Measurements from ENCODE around the gene BSG. TPM values are rescaled to one million over a fixed set of nuclear protein-coding genes. Genes with fewer than 3 reads are reported as not detected.

The BSG gene
- total and polyA plus RNA-seq, 9 of the 15 experiments (the other 6 are each of a cell fraction or from before 2014, with no cell fraction given) = 4.6 to 495 (median 187) TPM

- TF ChIP-seq RBM39 (optimal IDR thresholded peaks at IDR 0.05; ENCODE audit: low read depth, low read length) (no peak), SREBF2 (CRISPR knock-in tag; IDR thresholded peaks at IDR 0.05) (no peak), ESRRA (IDR thresholded peaks at IDR 0.05; ENCODE audit: borderline replicate concordance, low read depth) (no peak), RBBP5 (IDR thresholded peaks at IDR 0.05; ENCODE audit: borderline replicate concordance, insufficient read depth, low read length, poor library complexity, severe bottlenecking) (no peak), ZNF24 (IDR thresholded peaks at IDR 0.05) (no peak), ZNF354B (CRISPR knock-in tag; IDR thresholded peaks at IDR 0.05) (no peak), NEUROD1 (IDR thresholded peaks at IDR 0.05; ENCODE audit: borderline replicate concordance, low read depth, low read length, partially characterized antibody) (no peak), RAD51 (IDR thresholded peaks at IDR 0.05; ENCODE audit: borderline replicate concordance, low read depth) (no peak), RBM34 (IDR thresholded peaks at IDR 0.05; ENCODE audit: borderline replicate concordance, insufficient read depth, low read length) (no peak), DACH1 (IDR thresholded peaks at IDR 0.05; ENCODE audit: partially characterized antibody) (no peak), TCFL5 (CRISPR knock-in tag; conservative IDR thresholded peaks at IDR 0.05) (no peak), ZNF121 (CRISPR knock-in tag; conservative IDR thresholded peaks at IDR 0.05) (no peak), ZBTB17 (CRISPR knock-in tag; IDR thresholded peaks at IDR 0.05) (no peak), EWSR1 (IDR thresholded peaks at IDR 0.05; ENCODE audit: borderline replicate concordance, low read depth, partially characterized antibody) (no peak), SMAD3 (CRISPR knock-in tag; conservative IDR thresholded peaks at IDR 0.05) (no peak)
- TF ChIP-seq, protein P1, sequence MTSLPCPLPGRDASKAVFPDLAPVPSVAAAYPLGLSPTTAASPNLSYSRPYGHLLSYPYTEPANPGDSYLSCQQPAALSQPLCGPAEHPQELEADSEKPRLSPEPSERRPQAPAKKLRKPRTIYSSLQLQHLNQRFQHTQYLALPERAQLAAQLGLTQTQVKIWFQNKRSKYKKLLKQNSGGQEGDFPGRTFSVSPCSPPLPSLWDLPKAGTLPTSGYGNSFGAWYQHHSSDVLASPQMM (CRISPR knock-in tag; IDR thresholded peaks at IDR 0.05) = no peak
- TF ChIP-seq, protein P2, sequence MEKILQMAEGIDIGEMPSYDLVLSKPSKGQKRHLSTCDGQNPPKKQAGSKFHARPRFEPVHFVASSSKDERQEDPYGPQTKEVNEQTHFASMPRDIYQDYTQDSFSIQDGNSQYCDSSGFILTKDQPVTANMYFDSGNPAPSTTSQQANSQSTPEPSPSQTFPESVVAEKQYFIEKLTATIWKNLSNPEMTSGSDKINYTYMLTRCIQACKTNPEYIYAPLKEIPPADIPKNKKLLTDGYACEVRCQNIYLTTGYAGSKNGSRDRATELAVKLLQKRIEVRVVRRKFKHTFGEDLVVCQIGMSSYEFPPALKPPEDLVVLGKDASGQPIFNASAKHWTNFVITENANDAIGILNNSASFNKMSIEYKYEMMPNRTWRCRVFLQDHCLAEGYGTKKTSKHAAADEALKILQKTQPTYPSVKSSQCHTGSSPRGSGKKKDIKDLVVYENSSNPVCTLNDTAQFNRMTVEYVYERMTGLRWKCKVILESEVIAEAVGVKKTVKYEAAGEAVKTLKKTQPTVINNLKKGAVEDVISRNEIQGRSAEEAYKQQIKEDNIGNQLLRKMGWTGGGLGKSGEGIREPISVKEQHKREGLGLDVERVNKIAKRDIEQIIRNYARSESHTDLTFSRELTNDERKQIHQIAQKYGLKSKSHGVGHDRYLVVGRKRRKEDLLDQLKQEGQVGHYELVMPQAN (IDR thresholded peaks at IDR 0.05; ENCODE audit: borderline replicate concordance) = 0 out of 2 replicates have a peak, but pooled peaks have one; percentile 48
- TF ChIP-seq, protein P3, sequence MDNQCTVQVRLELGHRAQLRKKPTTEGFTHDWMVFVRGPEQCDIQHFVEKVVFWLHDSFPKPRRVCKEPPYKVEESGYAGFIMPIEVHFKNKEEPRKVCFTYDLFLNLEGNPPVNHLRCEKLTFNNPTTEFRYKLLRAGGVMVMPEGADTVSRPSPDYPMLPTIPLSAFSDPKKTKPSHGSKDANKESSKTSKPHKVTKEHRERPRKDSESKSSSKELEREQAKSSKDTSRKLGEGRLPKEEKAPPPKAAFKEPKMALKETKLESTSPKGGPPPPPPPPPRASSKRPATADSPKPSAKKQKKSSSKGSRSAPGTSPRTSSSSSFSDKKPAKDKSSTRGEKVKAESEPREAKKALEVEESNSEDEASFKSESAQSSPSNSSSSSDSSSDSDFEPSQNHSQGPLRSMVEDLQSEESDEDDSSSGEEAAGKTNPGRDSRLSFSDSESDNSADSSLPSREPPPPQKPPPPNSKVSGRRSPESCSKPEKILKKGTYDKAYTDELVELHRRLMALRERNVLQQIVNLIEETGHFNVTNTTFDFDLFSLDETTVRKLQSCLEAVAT (IDR thresholded peaks at IDR 0.05) = no peak
- TF ChIP-seq, protein P4, sequence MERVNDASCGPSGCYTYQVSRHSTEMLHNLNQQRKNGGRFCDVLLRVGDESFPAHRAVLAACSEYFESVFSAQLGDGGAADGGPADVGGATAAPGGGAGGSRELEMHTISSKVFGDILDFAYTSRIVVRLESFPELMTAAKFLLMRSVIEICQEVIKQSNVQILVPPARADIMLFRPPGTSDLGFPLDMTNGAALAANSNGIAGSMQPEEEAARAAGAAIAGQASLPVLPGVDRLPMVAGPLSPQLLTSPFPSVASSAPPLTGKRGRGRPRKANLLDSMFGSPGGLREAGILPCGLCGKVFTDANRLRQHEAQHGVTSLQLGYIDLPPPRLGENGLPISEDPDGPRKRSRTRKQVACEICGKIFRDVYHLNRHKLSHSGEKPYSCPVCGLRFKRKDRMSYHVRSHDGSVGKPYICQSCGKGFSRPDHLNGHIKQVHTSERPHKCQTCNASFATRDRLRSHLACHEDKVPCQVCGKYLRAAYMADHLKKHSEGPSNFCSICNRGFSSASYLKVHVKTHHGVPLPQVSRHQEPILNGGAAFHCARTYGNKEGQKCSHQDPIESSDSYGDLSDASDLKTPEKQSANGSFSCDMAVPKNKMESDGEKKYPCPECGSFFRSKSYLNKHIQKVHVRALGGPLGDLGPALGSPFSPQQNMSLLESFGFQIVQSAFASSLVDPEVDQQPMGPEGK (CRISPR knock-in tag; IDR thresholded peaks at IDR 0.05; ENCODE audit: borderline replicate concordance) = no peak
- TF ChIP-seq, protein P5, sequence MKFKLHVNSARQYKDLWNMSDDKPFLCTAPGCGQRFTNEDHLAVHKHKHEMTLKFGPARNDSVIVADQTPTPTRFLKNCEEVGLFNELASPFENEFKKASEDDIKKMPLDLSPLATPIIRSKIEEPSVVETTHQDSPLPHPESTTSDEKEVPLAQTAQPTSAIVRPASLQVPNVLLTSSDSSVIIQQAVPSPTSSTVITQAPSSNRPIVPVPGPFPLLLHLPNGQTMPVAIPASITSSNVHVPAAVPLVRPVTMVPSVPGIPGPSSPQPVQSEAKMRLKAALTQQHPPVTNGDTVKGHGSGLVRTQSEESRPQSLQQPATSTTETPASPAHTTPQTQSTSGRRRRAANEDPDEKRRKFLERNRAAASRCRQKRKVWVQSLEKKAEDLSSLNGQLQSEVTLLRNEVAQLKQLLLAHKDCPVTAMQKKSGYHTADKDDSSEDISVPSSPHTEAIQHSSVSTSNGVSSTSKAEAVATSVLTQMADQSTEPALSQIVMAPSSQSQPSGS (CRISPR knock-in tag; IDR thresholded peaks at IDR 0.05) = no peak
These were observed 60.2 kb downstream of the BSG start (continued) for GRCh38 chr19:632579-633067.
